ENCODE measurements around the gene MINDY4B.

The MINDY4B gene

GRCh38 chr3:150931745-150932144 lies 26.5 kb upstream of the MINDY4B start:
- Histone ChIP-seq H3K27ac (ENCODE audit: low read depth, low read length, poor library complexity, severe bottlenecking) (no peak overlapping the region), H3K79me2 (ENCODE audit: insufficient read depth, low read length) (no peaks in the 10 kb centered on the region), H3K4me1 (ENCODE audit: insufficient read depth, low read length, severe bottlenecking) (no peaks in the 10 kb centered on the region), H4K20me1 (ENCODE audit: insufficient read depth, low read length) (no peaks in the 10 kb centered on the region), H3K4me2 (ENCODE audit: low read length) (no peak overlapping the region), H3K27me3 (ENCODE audit: insufficient read depth, low read length) (0 out of 2 replicates have a peak, but pooled peaks cover 5% of the 10 kb centered on the region), H2AFZ (ENCODE audit: low read length) (no peak overlapping the region), H3F3A (ENCODE audit: insufficient read depth, low read length) (no peaks in the 10 kb centered on the region), H3K4me3 (ENCODE audit: low read depth, low read length, poor library complexity, severe bottlenecking) (no peak overlapping the region), H3K9me3 (ENCODE audit: low read length) (no peaks in the 10 kb centered on the region), H3K9me2 (ENCODE audit: low read depth, low read length) (no peaks in the 10 kb centered on the region), H3K36me3 (ENCODE audit: insufficient read depth, low read length) (no peaks in the 10 kb centered on the region), H3K9ac (ENCODE audit: low read length) (no peak overlapping the region)
- no peak for TF ChIP-seq CTCF (IDR thresholded peaks at IDR 0.05; ENCODE audit: low read length)
- no peak for TF ChIP-seq EZH2 (IDR thresholded peaks at IDR 0.05; ENCODE audit: borderline replicate concordance, low read length)

- no peaks in the 10 kb centered on the region for H3K79me2 ChIP-seq (ENCODE audit: insufficient read depth, low read length)
- no peaks in the 10 kb centered on the region for H3F3A ChIP-seq (ENCODE audit: insufficient read depth, low read length)
- no peak overlapping the region for H3K4me2 ChIP-seq (ENCODE audit: low read length)
- no peaks in the 10 kb centered on the region for H4K20me1 ChIP-seq (ENCODE audit: insufficient read depth, low read length)
- H3K9me3 ChIP-seq (ENCODE audit: low read length), result no peaks in the 10 kb centered on the region
- no peak overlapping the region for H3K27ac ChIP-seq (ENCODE audit: low read depth, low read length, poor library complexity, severe bottlenecking)
- H3K9me2 ChIP-seq (ENCODE audit: low read depth, low read length), result no peaks in the 10 kb centered on the region
- no peak overlapping the region for H2AFZ ChIP-seq (ENCODE audit: low read length)
- H3K9ac ChIP-seq (ENCODE audit: low read length), result no peak overlapping the region
- H3K27me3 ChIP-seq (ENCODE audit: insufficient read depth, low read length), result 0 out of 2 replicates have a peak, but pooled peaks cover 5% of the 10 kb centered on the region
- peaks cover 3% of the 10 kb centered on the region for H3K4me1 ChIP-seq (ENCODE audit: insufficient read depth, low read length, severe bottlenecking)
- no peaks in the 10 kb centered on the region for H3K36me3 ChIP-seq (ENCODE audit: insufficient read depth, low read length)
- H3K4me3 ChIP-seq (ENCODE audit: low read depth, low read length, poor library complexity, severe bottlenecking), result no peak overlapping the region
- TF ChIP-seq EZH2 (IDR thresholded peaks at IDR 0.05; ENCODE audit: borderline replicate concordance, low read length), result no peak
- no peak for TF ChIP-seq CTCF (IDR thresholded peaks at IDR 0.05; ENCODE audit: low read length)
Observed at GRCh38 chr3:150930839-150931238, 25.6 kb upstream of the MINDY4B start.

GRCh38 chr3:150928234-150928633 lies 23.0 kb upstream of the MINDY4B start:
- Histone ChIP-seq H3K79me2 (ENCODE audit: insufficient read depth, low read length) (no peaks in the 10 kb centered on the region), H3K9me2 (ENCODE audit: low read depth, low read length) (no peaks in the 10 kb centered on the region), H3K27me3 (ENCODE audit: insufficient read depth, low read length) (no peaks in the 10 kb centered on the region), H3K9ac (ENCODE audit: low read length) (no peak overlapping the region), H4K20me1 (ENCODE audit: insufficient read depth, low read length) (no peaks in the 10 kb centered on the region), H3K4me2 (ENCODE audit: low read length) (no peak overlapping the region), H3K36me3 (ENCODE audit: insufficient read depth, low read length) (no peaks in the 10 kb centered on the region), H3K27ac (ENCODE audit: low read depth, low read length, poor library complexity, severe bottlenecking) (no peak overlapping the region), H3F3A (ENCODE audit: insufficient read depth, low read length) (no peaks in the 10 kb centered on the region), H2AFZ (ENCODE audit: low read length) (no peak overlapping the region), H3K4me1 (ENCODE audit: insufficient read depth, low read length, severe bottlenecking) (peaks cover 6% of the 10 kb centered on the region), H3K4me3 (ENCODE audit: low read depth, low read length, poor library complexity, severe bottlenecking) (no peak overlapping the region), H3K9me3 (ENCODE audit: low read length) (no peaks in the 10 kb centered on the region)
- TF ChIP-seq EZH2 (IDR thresholded peaks at IDR 0.05; ENCODE audit: borderline replicate concordance, low read length), result no peak
- TF ChIP-seq CTCF (IDR thresholded peaks at IDR 0.05; ENCODE audit: low read length), result no peak
